Stimulated activated CD8-positive, alpha-beta memory T cell treated with anti-CD3 and anti-CD28 coated beads, Interleukin-2, amount 100 ng/mL, for 1 hour (primary cell): ENCODE data around the gene LCP2.
"Not testable (repeated sequence)": the region's sequence is repeated elsewhere in the genome, so short reads cannot be mapped to it uniquely, and the experiment has no call there.

Experiments
- DNase-seq, 2 donors: peaks; one replicate each; pipeline ENCODE4 v3.0.0-alpha.2; 2020; ENCODE audit warnings: low read depth in 2 of 2

Gene LCP2

DNA sequence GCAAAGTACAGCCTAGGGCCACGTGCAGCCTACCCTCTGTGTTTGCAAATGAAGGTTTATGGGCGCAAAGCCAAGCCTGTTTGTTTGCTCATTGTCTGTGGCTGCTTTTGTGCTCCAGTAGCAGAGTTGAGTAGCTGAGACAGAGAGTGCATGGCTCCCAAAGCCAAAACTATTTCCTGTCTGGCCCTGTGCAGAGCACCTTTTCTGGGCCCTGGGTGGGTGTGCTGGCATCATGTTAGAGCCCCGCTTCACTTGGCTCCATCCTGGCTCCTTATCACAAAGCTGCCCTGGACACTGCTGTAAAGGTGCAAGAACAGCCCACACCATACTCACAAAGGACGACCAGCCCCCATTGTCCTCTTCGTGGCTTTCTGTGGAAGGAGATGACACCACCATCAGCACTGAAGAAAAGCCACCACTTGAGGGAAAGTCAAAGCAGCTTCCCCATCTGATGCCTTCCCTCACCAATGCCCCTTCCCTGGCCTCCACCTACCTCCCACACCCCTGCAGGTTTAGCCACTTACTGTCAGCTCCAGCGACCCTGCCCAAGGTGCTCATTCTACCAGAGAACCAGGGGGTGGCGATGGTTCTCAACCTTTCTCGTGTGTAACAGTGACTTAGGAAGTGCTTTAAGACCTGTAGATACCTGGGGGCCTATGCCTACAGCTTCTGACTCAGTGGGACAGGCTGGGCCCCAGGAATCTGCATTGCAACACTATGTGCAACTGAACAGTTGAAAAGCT is 23.4 kb downstream of the LCP2 start:
- no peak for DNase-seq

DNA sequence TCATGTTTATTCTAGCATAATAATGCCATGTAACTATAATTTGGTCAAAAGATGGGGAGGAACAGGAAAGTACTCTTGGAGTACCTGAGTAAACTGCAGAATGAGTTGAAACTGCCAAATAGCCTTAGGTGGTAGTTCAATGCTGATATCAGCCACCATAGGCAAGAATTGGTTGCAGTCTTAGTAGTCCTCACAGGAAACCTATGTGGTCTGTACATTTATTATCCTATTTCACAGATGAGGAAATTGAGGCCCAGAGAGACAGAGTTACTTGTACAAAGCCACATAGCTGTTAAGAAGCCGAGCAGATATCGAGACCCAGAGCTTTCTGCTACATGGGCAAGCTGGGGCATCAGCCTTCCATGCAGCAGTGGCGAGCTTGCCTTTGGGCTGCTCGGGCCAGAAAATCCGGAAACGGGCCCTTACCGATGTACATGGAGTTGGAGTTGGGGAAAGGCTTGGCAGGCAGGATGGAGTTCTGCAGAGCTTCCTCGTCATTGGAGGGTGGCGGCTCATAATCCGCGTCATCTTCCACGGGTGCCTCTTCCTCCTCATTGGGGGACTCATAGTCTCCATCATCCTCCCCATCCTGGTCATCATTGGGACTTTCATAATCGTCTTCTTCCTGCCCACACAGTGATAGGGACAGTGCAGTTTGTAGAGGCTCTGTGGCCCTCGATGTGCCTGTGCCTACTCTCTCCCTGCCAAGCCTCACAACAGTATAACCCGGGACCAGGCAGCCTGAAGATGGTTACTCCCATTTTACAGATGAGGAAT is 27.1 kb downstream of the LCP2 start:
- no peak for DNase-seq

DNA sequence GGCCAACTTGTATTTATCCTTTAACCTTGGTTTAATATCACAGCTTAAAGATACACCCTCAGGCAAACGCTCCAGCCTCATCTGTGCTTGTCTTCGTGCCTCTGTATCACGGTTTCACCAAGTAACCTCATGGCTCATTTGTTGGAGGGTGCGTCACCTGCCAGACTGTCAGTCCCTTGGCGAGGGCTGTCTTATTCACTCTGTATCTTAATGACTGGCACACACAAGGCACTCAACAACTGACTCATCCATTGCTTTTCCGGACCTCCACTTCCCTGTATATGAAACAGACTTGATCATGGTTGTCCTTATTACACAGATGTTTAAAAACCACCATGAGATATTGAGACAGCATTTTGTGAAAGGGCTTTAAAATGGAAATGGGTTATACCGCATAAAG is 28.0 kb downstream of the LCP2 start:
- no peak for DNase-seq

DNA sequence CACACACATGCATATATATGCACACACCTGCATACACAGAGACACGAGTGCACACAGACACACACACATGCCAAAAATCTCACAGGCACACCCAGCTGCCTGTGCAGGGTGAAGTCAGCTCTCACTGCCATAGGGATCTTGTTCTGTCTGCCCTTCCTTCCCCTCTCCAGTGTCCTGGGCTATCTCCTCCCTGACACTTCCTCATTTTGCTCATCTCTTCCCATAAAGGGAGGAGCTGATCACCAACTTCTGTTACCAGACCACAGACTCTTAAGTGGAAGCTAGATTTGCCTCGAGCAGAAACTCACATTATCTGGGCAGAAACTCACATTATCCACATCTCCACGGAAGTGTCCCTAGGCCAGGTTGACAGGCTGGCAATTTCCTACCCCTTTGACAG is 28.7 kb downstream of the LCP2 start:
- no peak for DNase-seq

DNA sequence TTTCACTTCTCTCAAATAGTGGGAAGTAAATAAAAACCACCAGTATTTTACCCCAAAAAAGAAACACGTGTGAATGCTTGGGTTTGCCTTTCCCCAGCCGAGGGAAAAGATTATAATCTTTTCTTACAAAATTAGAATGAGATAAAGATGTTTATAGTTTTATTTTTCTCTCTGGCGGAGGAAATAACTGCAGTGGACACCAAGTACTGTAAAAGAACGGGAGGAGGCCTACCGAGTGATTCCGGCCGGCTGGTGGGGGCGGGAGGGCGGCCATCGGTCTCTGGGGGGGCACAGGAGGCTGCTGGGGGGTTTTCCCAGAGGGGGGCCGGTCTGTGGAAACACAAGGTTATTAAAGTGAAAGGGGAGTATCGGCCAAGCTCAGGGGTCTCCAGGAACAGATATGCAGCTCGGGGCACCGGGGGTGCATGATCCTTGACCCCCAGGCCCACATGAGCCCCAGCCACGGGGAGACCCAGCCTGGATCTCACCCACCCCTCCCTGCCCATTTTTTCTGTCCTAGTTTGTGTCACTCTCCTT is 29.4 kb downstream of the LCP2 start:
- no peak for DNase-seq

DNA sequence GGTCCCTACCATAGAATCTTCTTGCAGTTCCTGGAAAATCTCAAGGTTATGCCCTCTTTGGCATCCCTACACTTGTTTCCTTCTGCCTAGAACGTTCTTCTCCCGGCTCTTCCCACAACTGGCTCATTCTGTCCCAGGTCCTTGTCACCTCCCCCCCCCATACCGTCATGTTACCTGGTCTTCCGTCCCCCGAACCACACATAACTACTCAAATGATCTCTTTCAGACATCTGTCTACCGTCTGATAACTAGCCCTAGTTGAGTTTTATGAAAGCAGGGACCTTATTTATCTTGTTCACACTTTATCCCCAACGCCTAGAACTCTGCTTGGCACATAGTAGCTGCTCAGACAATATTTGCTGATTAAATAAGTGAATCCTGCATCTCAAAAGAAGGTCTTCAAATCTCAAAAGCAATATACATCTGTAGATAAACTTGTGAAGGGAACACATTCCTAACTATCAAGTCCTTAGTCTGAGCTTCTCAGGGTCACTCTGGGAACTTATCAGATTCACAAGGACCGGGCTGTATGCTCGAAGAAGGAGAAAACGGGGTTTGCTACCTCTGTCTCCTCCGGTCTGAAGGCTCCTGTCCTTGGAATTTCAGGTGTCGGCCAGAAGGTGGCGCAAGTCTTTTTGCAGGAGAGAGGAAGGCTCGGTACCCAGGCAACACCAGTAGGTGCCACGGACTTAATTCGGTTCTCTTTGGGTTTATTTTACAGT is 30.0 kb downstream of the LCP2 start:
- DNase-seq = peak; percentile 54 to 68

DNA sequence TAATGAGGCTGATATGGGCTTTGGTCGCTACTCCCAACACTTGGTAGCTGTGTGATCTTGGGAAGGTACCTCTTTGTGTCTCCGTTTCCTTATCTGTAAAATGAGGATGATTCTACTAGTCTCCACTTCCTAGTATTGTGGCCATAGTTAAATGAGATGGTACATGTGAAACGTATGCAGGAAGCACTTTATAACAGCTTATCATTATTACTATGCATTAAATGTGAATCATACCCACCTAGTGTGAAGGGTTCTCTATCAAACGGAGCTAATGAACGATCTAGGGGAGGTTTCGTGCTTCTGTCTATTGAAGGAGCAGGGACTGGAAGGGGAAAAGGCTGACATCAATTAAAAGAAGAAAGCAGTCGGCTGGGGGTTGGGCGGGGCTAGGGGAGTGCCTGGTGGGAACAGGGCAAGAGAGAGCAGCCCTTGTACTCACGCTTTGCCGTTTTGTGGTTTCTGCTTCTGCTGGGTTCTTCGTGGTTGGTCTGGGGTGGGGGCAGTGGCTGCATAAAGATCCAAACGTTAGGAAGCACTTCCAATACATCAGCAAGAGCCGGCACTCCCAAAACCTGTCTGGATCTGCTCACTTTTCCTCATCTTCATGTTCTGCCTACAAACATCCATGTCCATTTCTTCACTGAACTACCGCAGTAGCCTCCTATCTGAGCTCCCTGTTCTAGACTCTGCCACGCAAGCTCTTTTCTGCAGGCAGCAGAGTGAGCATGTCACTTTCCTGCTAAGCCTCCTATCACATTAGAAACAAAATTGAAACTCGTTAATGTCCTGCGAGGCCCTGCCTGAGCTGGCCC is 30.8 kb downstream of the LCP2 start:
- no peak for DNase-seq

DNA sequence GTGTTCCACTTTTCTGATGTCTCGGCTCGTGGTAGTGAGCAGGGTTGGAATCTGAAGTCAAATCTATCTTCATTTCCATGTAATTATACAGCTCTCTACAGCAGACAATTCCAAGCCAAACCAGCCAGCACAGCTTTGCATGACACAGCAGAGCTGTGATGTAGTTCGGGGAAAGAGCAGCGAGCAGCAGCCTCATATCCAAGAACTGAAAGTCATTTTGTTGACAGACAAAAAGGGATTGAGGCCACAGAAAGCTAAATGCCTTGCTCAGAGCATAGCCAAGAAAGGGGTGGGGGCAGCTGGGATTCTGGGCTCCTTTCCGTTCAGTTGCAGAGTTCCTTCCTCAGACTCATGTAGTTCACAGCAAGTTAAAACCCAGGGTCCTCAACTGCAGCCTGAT is 32.1 kb downstream of the LCP2 start:
- no peak for DNase-seq

DNA sequence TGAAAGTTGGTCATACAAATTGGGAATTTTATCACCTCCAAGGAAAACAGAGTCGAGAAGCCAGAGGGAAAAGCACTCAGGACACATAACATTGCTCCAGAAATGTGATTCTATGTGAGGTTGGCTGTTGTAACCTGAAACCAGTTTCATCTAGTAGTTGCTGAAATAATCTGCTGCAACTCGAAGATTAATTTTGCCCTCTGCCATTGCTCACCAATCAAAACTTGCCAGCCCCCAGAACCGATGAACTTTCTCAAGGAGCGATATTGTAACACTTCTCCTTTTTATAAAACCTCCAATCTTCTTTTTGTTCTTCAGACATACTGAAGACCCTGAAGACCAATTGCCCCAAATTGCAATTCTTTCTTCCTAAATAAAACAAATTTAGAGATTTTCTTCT is 33.7 kb downstream of the LCP2 start:
- DNase-seq = no peak

DNA sequence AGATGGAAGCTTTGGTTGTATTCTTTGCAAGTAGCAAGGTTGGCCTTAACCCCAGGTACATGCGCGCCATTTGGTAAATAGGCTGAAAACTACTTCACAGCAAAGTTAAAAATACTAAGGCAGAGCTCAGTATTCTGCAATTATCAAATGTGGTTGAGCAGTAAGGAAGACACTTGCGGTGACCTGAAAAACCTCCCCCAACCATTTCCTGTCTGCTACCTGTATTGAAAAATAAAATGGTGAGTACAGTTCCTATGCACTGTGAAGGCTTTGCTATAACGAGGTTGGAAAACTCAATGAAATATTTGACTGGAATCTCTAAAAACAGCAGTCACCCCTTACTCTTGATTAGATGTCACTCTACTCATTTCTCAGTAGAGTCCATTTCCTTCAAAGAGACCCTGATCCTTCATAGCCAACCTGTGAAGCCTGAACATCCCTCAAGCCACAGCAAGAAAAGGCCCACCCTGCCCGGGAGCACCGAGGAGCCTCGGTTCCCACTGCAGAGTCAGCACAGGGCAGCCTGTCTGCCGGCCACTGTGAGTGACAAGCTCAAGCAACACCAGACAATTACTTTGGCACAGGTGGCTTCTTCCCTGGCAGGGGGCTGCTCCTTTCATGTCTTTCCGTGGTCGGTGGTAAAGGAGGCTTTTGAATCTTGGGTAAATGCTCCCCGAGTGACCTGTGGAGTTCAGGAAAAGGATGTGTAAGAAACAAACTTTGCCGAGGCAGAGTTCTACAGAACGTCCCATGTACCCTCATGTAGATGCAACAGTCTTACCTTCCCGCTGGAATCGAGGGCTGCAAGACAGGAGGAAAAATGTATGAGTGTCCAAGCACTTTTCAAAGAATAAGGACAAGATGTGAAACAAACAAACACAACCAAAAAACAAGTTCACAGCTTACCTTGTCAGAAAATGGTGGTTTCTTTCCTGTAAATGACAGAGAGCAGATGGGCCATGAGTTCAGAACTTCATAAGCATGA is 35.2 kb downstream of the LCP2 start:
- DNase-seq = no peak

DNA sequence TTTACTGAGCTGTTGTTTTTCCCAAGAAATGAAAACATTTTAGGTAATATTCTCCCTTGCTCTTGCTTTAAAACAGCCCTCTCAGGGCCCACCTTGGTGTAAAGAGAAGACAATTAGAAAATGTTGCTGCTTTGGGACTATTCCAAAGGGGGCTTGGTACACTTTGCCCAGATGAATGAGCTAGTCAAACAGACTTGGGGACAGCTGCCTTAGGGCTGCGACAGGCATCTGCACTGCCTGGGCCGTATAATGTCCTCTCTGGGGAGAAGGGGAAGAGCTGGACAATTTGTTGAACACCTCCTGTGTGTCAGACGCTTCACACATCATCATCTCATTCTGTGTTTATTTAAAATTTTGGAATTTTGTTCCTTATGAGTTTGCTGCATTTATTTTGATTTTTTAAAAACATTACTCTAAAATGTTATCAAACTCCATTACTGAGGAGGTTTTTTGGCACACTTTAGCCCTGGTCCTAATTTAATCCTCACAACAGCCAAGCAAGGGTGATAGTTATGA is 36.0 kb downstream of the LCP2 start:
- no peak for DNase-seq

DNA sequence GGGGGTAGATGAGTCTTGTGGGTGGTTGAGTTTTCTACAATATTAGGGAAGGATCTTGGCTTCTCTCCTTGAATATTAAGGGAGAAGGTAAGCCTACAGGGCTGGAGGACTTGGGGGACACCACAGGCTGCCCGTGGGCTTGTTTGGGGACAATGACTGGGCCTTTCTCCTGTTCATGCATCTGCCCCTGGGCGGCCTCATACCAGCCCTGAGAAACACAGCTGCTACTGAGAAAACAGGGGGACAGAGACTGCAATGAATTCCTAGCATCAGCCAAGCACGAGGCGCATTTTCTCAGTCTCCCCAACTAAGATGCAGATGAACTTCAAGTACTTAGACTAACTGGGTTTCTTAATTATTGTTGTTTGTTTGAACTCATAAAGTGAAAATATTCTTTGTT is 40.2 kb downstream of the LCP2 start:
- no peak for DNase-seq

DNA sequence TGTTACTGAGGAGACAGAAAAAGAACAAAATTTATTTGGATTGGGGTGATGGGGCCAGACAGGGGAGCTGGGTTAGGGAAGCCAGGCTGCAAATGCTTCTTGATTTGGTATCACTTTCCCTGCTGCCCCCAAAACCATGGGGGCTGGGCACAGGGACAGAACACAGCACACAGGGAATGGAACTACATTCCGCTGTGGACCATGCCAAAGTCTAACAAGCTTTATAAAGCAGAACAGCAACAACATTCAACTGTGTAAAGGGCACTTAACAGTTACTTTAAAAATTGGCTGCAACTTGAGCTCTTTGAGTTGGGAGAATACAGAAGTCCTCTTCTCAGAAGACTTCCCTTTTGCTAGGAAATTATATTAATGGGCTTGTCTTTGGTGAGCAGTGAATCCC is 41.0 kb downstream of the LCP2 start:
- DNase-seq = no peak

DNA sequence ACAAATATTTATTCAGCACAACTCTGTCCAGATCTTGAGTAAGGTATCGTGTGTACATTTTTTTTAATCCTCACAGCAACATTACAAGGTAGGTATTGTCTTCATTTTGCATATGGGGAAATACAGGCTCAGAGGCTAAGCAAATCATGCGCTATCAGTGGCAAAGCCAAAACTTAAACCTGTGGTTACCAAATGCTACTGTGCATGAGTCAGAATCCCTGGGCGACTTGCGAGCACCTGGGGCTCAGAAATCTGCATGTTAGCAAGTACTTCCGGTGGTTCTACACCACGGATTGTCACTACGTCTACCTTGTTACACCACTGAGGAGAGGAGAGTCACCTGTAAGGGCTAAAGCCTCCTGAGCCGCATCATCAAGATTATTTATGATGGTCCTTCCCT is 43.5 kb downstream of the LCP2 start:
- peak in 1 of 2 donors; percentile 47 for DNase-seq

DNA sequence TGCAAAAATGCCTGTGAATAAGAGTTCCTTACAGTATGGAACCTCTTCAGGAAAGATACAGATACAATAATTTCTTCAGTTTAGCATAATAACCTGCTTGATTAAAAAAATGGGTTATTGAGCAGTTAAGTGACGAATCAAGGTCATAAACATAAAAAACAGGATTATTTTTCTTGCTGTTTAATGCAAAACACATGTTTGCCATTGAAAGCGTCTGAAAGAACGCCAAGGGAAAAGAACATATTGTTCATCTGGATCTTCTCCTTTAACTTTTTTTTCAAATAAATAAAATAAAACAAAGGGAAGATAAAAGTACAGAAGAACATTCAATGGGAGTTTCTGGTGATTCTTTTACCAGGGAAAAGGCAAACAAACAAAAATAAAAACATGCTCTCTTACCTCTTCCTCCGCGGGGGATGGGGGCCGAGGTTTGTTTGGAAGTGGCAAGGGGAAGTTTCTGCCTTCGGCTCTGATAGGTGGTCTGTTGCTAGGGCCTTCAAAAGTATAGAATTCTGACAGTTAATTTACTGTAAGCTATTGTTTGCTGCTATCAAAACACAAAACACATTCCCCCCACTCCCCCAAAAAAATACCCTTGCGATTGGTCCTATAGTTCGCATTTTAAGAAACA is 44.7 kb downstream of the LCP2 start:
- no peak for DNase-seq

DNA sequence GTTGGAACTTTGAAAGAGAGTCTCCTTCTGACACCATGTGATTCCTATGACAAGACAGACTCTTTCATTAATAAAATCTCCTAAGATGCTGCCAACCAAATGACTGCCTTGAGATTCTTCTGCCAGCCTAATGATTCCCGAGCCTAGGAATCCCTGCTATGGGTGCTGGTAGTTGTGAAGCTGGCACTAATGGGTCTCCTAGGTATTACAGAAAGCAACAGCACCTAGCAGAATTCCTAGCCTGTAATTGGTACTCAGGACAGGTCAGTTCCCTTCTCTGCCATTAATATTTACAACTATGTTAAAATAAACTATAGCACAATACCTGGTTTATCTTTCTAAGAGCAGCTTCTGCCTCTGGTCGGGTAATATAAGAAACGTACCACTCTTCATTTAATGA is 45.5 kb downstream of the LCP2 start:
- DNase-seq = no peak

DNA sequence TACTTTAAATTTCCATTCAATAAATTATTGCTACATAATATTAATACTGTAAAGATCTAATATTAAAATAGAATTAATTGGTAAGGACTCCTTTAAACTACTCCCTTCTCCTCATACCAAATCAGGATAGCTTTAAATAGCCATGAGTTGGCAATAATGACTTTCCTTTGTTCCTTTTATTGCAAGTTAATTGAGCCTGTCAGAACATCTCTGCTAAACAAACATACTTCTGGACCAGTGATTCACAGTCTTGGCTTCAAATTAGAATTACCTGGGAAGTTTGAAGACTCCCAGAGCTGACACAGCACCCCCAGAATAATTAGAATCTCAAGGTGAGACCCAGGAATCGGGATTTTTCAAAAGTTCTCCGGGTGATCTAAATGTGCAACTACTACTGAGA is 46.1 kb downstream of the LCP2 start:
- DNase-seq = no peak

DNA sequence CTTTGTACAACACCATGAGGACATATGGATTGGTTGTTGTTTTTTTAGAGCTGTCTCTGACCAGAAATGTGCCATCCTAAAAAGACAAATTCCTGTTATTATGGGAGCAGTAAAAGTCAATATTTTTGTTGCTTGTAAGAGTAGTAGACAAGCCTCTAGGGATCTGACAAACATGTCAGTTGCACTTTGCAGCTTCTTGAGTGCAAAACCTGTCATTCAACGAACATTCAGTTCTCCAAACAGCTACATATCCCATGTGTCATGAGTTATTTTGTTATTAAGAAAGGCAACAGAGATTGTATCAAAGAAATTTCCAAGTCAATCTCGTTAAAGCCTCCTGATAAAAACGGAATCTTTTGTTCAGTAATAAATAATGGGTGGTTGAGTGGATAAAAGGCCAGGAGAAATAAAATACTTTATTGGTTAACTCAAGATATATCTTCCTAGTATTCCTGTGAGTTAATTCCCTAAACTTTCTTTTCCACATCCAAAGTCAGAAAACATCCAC is 46.7 kb downstream of the LCP2 start:
- DNase-seq = no peak

DNA sequence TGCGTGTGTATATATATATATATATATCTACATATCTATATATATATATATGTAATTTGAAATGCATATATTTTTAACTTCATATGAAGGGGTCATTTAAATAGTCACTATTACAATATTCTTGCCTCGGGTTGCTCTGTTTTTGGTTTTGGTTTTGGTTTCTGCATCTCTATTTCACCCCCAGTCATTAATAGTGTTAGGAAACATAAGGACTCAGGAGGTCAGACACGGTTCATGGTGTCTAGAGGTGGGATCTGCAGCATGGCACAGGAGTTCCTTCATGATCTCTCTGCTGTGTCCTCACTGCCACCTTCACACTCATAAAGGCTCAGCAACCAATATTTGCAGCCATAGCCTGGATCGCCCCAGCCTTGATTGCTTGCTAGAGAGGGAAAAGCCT is 48.2 kb downstream of the LCP2 start:
- DNase-seq = no peak

DNA sequence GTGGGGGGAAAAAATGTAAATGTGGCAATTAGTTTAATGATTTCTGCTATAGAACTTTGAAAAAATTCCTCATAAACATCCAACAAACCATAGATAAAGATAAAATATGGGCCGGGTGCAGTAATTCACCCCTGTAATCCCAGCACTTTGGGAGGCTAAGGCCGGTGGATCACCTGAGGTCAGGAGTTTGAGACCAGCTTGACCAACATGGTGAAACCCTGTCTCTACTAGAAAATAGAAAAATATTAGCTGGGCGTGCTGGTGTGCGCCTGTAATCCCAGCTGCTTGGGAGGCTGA is 48.7 kb downstream of the LCP2 start:
- not testable (repeated sequence) for DNase-seq
